Retinal pigment epithelial cell (primary cell): Measurements from ENCODE around the gene DIAPH3.

Experiments used
- DNase-seq: peaks from one replicate; pipeline ENCODE4 v3.0.0-alpha.2; 2010; ENCODE audit warnings: low read depth
- H3K4me3 ChIP-seq: 2 replicates; pipeline ENCODE4 v1.5.1; 2011; ENCODE audit warnings: mild to moderate bottlenecking, low read length, control low read depth, moderate library complexity
- TF ChIP-seq, protein P1 (sequence below): conservative IDR thresholded peaks from 2 replicates; pipeline ENCODE4 v1.5.1; 2011; ENCODE audit warnings: low read depth, low read length, control low read depth, inconsistent platforms

The DIAPH3 gene

DNA sequence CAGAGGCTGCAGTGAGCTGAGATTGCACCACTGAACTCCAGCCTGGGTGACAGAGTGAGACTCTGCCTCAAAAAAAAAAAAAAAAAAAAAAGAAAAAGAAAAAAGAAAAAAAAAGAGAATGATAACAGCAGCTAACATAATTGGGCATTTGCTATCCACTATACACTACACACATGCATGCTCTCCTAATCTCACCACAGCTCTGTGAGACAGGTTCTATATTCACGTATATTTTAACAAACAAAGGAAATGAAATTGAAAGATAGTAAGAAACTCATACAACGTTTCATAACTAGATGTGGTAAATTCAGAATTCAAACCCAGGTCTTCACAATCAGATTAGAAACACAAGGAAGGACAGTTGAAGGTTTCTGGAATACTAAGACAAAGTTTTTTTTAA, 265.7 kb downstream of the DIAPH3 start:
- no peak overlapping the region for H3K4me3 ChIP-seq
- no peak for DNase-seq
- TF ChIP-seq, protein P1, sequence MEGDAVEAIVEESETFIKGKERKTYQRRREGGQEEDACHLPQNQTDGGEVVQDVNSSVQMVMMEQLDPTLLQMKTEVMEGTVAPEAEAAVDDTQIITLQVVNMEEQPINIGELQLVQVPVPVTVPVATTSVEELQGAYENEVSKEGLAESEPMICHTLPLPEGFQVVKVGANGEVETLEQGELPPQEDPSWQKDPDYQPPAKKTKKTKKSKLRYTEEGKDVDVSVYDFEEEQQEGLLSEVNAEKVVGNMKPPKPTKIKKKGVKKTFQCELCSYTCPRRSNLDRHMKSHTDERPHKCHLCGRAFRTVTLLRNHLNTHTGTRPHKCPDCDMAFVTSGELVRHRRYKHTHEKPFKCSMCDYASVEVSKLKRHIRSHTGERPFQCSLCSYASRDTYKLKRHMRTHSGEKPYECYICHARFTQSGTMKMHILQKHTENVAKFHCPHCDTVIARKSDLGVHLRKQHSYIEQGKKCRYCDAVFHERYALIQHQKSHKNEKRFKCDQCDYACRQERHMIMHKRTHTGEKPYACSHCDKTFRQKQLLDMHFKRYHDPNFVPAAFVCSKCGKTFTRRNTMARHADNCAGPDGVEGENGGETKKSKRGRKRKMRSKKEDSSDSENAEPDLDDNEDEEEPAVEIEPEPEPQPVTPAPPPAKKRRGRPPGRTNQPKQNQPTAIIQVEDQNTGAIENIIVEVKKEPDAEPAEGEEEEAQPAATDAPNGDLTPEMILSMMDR = no peak

DNA sequence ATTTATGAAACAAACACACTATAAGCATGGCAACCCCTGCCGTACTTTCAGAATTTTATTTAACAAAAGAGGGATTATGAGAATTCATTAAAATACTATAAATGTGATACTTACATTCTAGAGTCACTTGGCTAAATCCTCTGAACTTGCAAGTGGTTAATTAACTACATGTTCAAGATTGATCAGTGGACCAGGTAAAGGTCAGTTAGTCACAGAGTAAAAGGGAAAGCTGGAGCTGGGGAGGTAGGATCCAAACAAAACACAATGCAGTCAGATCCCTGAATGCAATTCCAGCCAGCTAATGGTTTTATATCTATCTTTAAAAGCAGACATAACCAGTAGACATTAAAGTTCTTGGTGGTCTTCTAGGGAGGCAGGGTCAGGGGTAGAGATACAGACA, 270.5 kb downstream of the DIAPH3 start:
- no peak overlapping the region for H3K4me3 ChIP-seq
- TF ChIP-seq, protein P1 = no peak
- no peak for DNase-seq

DNA sequence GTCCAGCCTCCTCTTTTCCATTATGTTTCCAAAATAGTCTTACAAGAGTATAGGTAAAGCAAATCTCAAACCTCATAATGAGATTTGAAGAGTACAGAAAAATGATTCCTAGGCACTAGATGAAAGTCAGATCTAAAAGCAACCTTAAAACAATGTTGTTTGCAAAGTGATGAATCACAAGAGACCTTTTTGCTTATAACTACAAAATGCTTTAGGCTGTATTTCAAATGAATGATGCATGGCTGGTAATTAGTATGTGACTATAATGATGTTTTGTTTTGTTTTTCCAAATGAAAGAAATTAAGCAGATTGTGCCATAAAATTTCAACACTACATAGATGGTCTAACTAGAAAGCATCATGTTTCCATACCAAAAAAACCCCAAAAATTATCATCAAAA, 272.7 kb downstream of the DIAPH3 start:
- TF ChIP-seq, protein P1 = no peak
- H3K4me3 ChIP-seq = no peak overlapping the region
- DNase-seq = no peak

DNA sequence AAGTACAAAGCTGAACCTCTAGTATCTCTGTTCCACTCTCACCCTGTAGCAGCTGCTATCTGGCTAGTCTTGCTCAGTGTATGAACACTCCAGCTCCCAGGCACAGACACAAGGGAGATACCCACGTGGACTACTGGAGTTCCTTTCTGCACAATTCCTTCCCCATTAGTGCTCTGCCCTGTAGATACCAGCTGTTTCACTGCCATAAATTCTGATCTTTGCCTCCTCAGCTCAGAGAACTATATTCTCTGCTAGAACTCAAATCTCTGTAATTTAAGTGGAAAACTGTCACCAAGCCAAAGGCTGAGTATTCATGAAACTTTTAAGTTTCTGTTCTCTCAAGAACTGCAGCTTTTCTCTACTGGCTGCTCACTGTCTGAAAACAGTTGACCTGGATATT, 273.7 kb downstream of the DIAPH3 start:
- TF ChIP-seq, protein P1 = no peak
- DNase-seq = no peak
- no peak overlapping the region for H3K4me3 ChIP-seq

DNA sequence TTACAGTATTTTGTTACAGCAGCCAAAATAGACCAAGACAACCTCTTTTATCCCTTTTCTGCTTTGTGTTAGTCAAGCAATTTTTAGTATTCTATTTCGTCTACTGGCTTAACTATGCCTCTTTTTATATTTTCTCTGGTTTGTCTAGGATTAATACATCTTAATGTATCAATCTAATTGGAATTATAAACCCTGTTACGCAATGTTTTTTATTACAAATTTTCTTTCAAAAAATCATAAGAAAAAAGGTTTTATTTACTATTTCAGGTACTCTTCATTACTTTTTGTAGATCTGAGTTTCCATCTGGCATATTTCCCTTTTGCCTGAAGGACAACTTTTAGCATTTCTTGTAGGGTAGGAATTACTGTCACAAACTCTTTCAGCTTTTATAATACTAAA, 275.3 kb downstream of the DIAPH3 start:
- no peak overlapping the region for H3K4me3 ChIP-seq
- no peak for DNase-seq
- TF ChIP-seq, protein P1 = no peak

DNA sequence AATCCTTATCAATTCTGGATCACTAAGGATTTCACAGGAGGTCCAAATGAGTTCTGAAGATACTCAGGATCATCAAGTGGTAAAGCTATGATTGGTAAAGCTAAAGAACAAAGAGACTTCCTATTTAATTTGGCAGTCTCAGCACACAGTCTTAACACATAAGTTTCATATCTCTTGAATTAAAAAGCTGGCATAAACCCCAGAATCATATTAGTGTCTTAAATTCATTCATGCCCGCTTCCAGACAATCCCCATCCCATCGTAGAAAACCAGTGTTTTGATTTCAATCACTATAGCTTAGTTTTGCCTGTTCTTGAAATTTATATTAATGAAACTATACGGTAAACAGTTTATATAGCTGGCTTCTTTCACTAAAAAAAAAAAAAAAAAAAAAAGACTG, 278.7 kb downstream of the DIAPH3 start:
- peak; percentile 47 for DNase-seq
- no peak overlapping the region for H3K4me3 ChIP-seq
- TF ChIP-seq, protein P1 = no peak

DNA sequence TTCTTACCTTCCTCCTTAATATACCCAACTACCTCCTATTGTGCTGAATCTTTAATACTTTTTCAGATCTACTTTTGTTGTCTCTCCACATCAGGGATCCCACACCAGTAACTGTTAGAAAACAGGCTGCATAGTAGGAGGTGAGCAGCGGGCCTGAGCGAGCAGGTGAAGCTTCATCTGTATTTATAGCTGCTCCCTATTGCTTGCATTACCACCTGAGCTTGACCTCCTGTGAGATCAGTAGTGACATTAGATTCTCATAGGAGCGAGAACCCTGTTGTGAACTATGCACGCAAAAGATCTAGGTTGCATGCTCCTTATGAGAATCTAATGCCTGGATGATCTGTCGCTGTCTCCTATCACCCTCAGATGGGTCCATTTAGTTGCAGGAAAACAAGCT, 279.8 kb downstream of the DIAPH3 start:
- TF ChIP-seq, protein P1 = no peak
- DNase-seq = no peak
- H3K4me3 ChIP-seq = no peak overlapping the region
